IMR-90 (cell line): ENCODE data around the gene ARFIP1. TPM values are rescaled to one million over a fixed set of nuclear protein-coding genes. Genes with fewer than 3 reads are reported as not detected.

Experiments used
- ATAC-seq: fragments of 200-7000 bp; cut with Tn5 transposase; 2 replicates; pipeline ENCODE4 v1.9.1; 2020; ENCODE audit warnings: low read depth, mild to moderate bottlenecking, moderate library complexity
- BruUV-seq: library from RNA; stranded (reverse); fragments of 400-500 nt; replicated peaks from 2 replicates; lab custom pipeline; 2021; lab: Mats Ljungman, UMichigan
- CTCF ChIA-PET: fragments of 300-600 bp; formaldehyde crosslinking; extraction: SDS; loops from one replicate; lab custom pipeline; 2021; ENCODE audit warnings: antibody characterized with exemption; lab: Yijun Ruan, JAX
- POLR2A ChIA-PET: fragments of 300-600 bp; sonication (Branson Sonifier 250); formaldehyde crosslinking; loops from one replicate; lab custom pipeline; 2022; ENCODE audit warnings: antibody characterized with exemption; ENCODE audit not compliant: unreplicated experiment; lab: Charles Lee
- DNase-seq: peaks from one replicate; pipeline ENCODE4 v3.0.0; 2013
- H2AFZ ChIP-seq: replicated peaks from 2 replicates; pipeline ENCODE3; 2013; ENCODE audit warnings: low read length, mild to moderate bottlenecking; ENCODE audit not compliant: poor library complexity
- H2AK5ac ChIP-seq: 2 replicates; pipeline ENCODE4 v1.6.1; 2013; ENCODE audit warnings: low read depth, low read length, inconsistent platforms
- H2AK9ac ChIP-seq: replicated peaks from 2 replicates; pipeline ENCODE3; 2013; ENCODE audit warnings: mild to moderate bottlenecking, low read depth, low read length, moderate library complexity; ENCODE audit not compliant: poor library complexity
- H2BK120ac ChIP-seq: 2 replicates; pipeline ENCODE4 v1.6.1; 2013; ENCODE audit warnings: low read depth, low read length, inconsistent platforms
- H2BK15ac ChIP-seq: 3 replicates; pipeline ENCODE4 v1.6.1; 2013; ENCODE audit warnings: low read depth, low read length, inconsistent platforms
- H2BK20ac ChIP-seq: 2 replicates; pipeline ENCODE4 v1.6.1; 2013; ENCODE audit warnings: low read depth, mild to moderate bottlenecking, inconsistent platforms, low read length, moderate library complexity
- H2BK5ac ChIP-seq: 2 replicates; pipeline ENCODE4 v1.6.1; 2013; ENCODE audit warnings: mild to moderate bottlenecking, low read depth, low read length, inconsistent platforms; ENCODE audit not compliant: poor library complexity, severe bottlenecking
- H3K14ac ChIP-seq: replicated peaks from 2 replicates; pipeline ENCODE4 v1.6.1; 2013; ENCODE audit warnings: low read depth, low read length, inconsistent platforms
- H3K18ac ChIP-seq: 2 replicates; pipeline ENCODE4 v1.6.1; 2013; ENCODE audit warnings: low read depth, low read length, control low read depth
- H3K23ac ChIP-seq: 2 replicates; pipeline ENCODE4 v1.6.1; 2013; ENCODE audit warnings: low read depth, low read length, inconsistent platforms
- H3K27ac ChIP-seq: 2 replicates; pipeline ENCODE4 v1.5.1; 2013; ENCODE audit warnings: mild to moderate bottlenecking, control low read depth, low read length; ENCODE audit not compliant: insufficient read depth
- H3K27me3 ChIP-seq: 2 replicates; pipeline ENCODE4 v1.6.1; 2013; ENCODE audit warnings: low read length; ENCODE audit not compliant: control insufficient read depth, insufficient read depth
- H3K36me3 ChIP-seq: 2 replicates; pipeline ENCODE4 v1.6.1; 2013; ENCODE audit warnings: low read length, mixed read lengths; ENCODE audit not compliant: control insufficient read depth, insufficient read depth
- H3K4ac ChIP-seq: 2 replicates; pipeline ENCODE4 v1.6.1; 2013; ENCODE audit warnings: low read depth, low read length, inconsistent platforms
- H3K4me1 ChIP-seq: 2 replicates; pipeline ENCODE4 v1.6.1; 2013; ENCODE audit warnings: low read length, mixed read lengths; ENCODE audit not compliant: control insufficient read depth, insufficient read depth
- H3K4me2 ChIP-seq: 2 replicates; pipeline ENCODE4 v1.6.1; 2013; ENCODE audit warnings: low read depth, mild to moderate bottlenecking, control low read depth, low read length, moderate library complexity
- H3K4me3 ChIP-seq: 2 replicates; pipeline ENCODE4 v1.5.1; 2013; ENCODE audit warnings: low read depth, mild to moderate bottlenecking, control low read depth, low read length, moderate library complexity; ENCODE audit not compliant: insufficient read depth
- H3K56ac ChIP-seq: 2 replicates; pipeline ENCODE4 v1.6.1; 2013; ENCODE audit warnings: low read length, inconsistent platforms; ENCODE audit not compliant: insufficient read depth; ENCODE audit errors: extremely low read depth
- H3K79me1 ChIP-seq, 2 experiments: 2 replicates each; pipeline ENCODE4 v1.6.1; 2013; ENCODE audit warnings: low read length in 2 of 2, inconsistent platforms in 1 of 2, low read depth in 1 of 2
- H3K9ac ChIP-seq: 2 replicates; pipeline ENCODE4 v1.6.1; 2013; ENCODE audit warnings: low read depth, low read length, control low read depth
- H3K9me1 ChIP-seq: 2 replicates; pipeline ENCODE4 v1.6.1; 2013; ENCODE audit warnings: low read length, inconsistent platforms; ENCODE audit not compliant: insufficient read depth
- H3K9me3 ChIP-seq: 2 replicates; pipeline ENCODE4 v1.6.1; 2013; ENCODE audit warnings: low read length; ENCODE audit not compliant: control insufficient read depth, insufficient read depth
- H4K20me1 ChIP-seq: 2 replicates; pipeline ENCODE4 v1.6.1; 2013; ENCODE audit warnings: low read length, inconsistent platforms; ENCODE audit not compliant: insufficient read depth
- H4K5ac ChIP-seq: 2 replicates; pipeline ENCODE4 v1.6.1; 2013; ENCODE audit warnings: mild to moderate bottlenecking, low read depth, low read length, control low read depth
- H4K8ac ChIP-seq, 2 experiments: 2 replicates each; pipeline ENCODE4 v1.6.1; 2013; ENCODE audit warnings: low read depth in 2 of 2, low read length in 2 of 2, control low read depth in 1 of 2, inconsistent platforms in 1 of 2
- H4K91ac ChIP-seq: 2 replicates; pipeline ENCODE4 v1.6.1; 2013; ENCODE audit warnings: low read depth, low read length, inconsistent platforms; ENCODE audit not compliant: insufficient read depth
- CHD1 ChIP-seq: IDR thresholded peaks from 2 replicates; pipeline ENCODE4 v1.6.1; 2012; ENCODE audit warnings: low read depth, low read length, improper control_type of control experiment
- MAFK ChIP-seq: IDR thresholded peaks from 2 replicates; pipeline ENCODE4 v1.6.1; 2012; ENCODE audit warnings: low read depth, low read length, improper control_type of control experiment
- RAD21 ChIP-seq: IDR thresholded peaks from 2 replicates; pipeline ENCODE4 v1.6.1; 2012; ENCODE audit warnings: low read length, improper control_type of control experiment
- WGBS, 2 experiments: methylation state at CpG; one replicate each; pipeline versions ENCODE4 v1.1.5 to v1.1.7; 2013; ENCODE audit warnings: missing lambda C conversion rate in 2 of 2; ENCODE audit not compliant: insufficient read length in 1 of 2; ENCODE audit errors: extremely low coverage in 2 of 2; 5-methylcytosine and 5-hydroxymethylcytosine counted together
- dilution Hi-C: fragments of 300-500 bp; cut with HindIII; formaldehyde crosslinking; loops from one replicate; pipeline ENCODE4 v1.14.3; 2018; ENCODE audit warnings: low sequenced_read_pairs; ENCODE audit not compliant: unreplicated experiment
- in situ Hi-C: fragments of 300-500 bp; cut with MboI; formaldehyde crosslinking; loops from 3 replicates; pipeline ENCODE4 v1.14.3; 2019; ENCODE audit warnings: low sequenced_read_pairs, inconsistent platforms, mixed read lengths
- intact Hi-C: fragments of 100-400 bp; cut with micrococcal nuclease; formaldehyde crosslinking; loops from 2 replicates; pipeline ENCODE4 v1.10.0; 2022
- polyA plus RNA-seq, 3 experiments: library from polyadenylated mRNA; depleted of rRNA; stranded (reverse); fragments of >200 nt; gene quantifications; 2 replicates each; pipeline ENCODE4 v1.2.3, GENCODE V29; 2012; ENCODE audit warnings: low replicate concordance in 1 of 3
- total RNA-seq: library from RNA; depleted of rRNA; stranded (reverse); fragments of >200 nt; gene quantifications from 2 replicates; pipeline ENCODE4 v1.2.3, GENCODE V29; 2012

Gene ARFIP1
- total and polyA plus RNA-seq, 2 of the 4 experiments (the other 2 are of a cell fraction), result 12.7 to 30.5 TPM

- no CpG with 5 or more reads among the region's 2 CpGs for WGBS, 2 experiments
- Histone ChIP-seq H3K4me1 (peaks cover 2% of the 10 kb centered on the region; the same call in 1 of the 2 replicates), H3K23ac (no peak overlapping the region), H4K20me1 (peaks cover 11% of the 10 kb centered on the region; the same call in 1 of the 2 replicates), H3K4ac (no peak overlapping the region), H3K27ac (no peak overlapping the region), H3K4me3 (no peak overlapping the region), H2AK5ac (no peak overlapping the region), H3K4me2 (no peak overlapping the region), H4K91ac (no peak overlapping the region), H3K14ac (no peak overlapping the region), H4K5ac (no peak overlapping the region), H2BK20ac (no peak overlapping the region), H3K18ac (no peak overlapping the region), H2BK5ac (no peak overlapping the region), H3K79me1 (peaks cover 32 to 52% of the 10 kb centered on the region in 2 experiments), H3K27me3 (no peaks in the 10 kb centered on the region), H3K56ac (no peak overlapping the region), H3K9me1 (no peaks in the 10 kb centered on the region), H4K8ac (no peak overlapping the region), H2BK15ac (no peak overlapping the region), H3K9me3 (no peaks in the 10 kb centered on the region), H2AFZ (no peak overlapping the region), H2AK9ac (no peak overlapping the region), H2BK120ac (no peak overlapping the region), H3K36me3 (no peaks in the 10 kb centered on the region), H3K9ac (no peak overlapping the region)
- ATAC-seq (no peak), DNase-seq (no peak)
- BruUV-seq, result no TSS peak
- ChIA-PET CTCF (no interaction called here), POLR2A (no interaction called here)
- dilution Hi-C loops (no loop called here), in situ Hi-C loops (no loop called here), intact Hi-C loops (no loop called here)
- TF ChIP-seq MAFK, result no peak
- TF ChIP-seq RAD21, result no peak
- TF ChIP-seq CHD1, result no peak
Observed at GRCh38 chr4:152805818-152806217, 26.1 kb downstream of the ARFIP1 start.
